Stomach smooth muscle (tissue), 2 donors: ENCODE data around the gene EXOSC7.
A peak's percentile ranks its signal among the peaks of the same experiment; 100 is the strongest.
"Not testable (repeated sequence)": the region's sequence is repeated elsewhere in the genome, so short reads cannot be mapped to it uniquely, and the experiment has no call there.

Source experiments
- H3K27ac ChIP-seq: one replicate; pipeline ENCODE4 v1.7.0; 2013; ENCODE audit warnings: mild to moderate bottlenecking, low read length, inconsistent platforms
- H3K27me3 ChIP-seq, 2 donors: one replicate each; pipeline ENCODE4 v1.7.0; 2013; ENCODE audit warnings: low read length in 2 of 2; ENCODE audit not compliant: insufficient read depth in 2 of 2, control insufficient read depth in 1 of 2
- H3K36me3 ChIP-seq, 2 donors: one replicate each; pipeline ENCODE4 v1.7.0; 2013; ENCODE audit warnings: low read length in 2 of 2; ENCODE audit not compliant: control insufficient read depth in 2 of 2, insufficient read depth in 2 of 2
- H3K4me1 ChIP-seq: one replicate; pipeline ENCODE4 v1.7.0; 2013; ENCODE audit warnings: low read length; ENCODE audit not compliant: control insufficient read depth, insufficient read depth
- H3K4me3 ChIP-seq, 2 donors: one replicate each; pipeline ENCODE4 v1.7.0; 2013; ENCODE audit warnings: low read length in 2 of 2
- H3K9ac ChIP-seq, 2 donors: one replicate each; pipeline ENCODE4 v1.7.0; 2013; ENCODE audit warnings: low read length in 2 of 2, mild to moderate bottlenecking in 1 of 2
- H3K9me3 ChIP-seq, 2 donors: one replicate each; pipeline ENCODE4 v1.7.0; 2013; ENCODE audit warnings: low read length in 2 of 2; ENCODE audit not compliant: control insufficient read depth in 2 of 2
- donor health status: healthy.
- donor health status: Pancreatic carcinoma.

Gene EXOSC7

DNA sequence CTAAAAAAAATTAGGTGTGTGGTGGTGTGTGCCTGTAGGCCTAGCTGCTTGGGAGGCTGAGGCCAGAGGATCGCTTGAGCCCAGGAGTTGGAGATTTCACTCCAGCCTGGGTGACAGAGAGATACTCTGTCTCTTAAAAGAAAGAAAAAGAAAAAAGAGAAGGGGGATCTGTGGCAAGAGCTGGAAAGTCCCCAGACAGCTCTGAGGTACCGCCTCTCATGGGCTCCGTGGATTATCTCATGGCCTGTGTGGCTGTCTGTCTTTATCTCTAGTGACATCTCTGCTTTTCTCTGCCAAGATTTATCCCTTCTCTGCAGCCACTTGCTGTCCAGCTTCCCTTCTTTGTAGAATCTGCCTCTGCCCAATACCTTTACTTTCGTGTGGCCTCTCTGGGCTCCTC, 5.7 kb downstream of the EXOSC7 start:
- Histone ChIP-seq H3K36me3 (peaks cover 0 to 2% of the 10 kb centered on the region in 2 donors), H3K27me3 (no peaks in the 10 kb centered on the region), H3K4me1 (peaks cover 20% of the 10 kb centered on the region), H3K27ac (no peak overlapping the region), H3K4me3 (no peak overlapping the region), H3K9ac (no peak overlapping the region), H3K9me3 (no peaks in the 10 kb centered on the region)

DNA sequence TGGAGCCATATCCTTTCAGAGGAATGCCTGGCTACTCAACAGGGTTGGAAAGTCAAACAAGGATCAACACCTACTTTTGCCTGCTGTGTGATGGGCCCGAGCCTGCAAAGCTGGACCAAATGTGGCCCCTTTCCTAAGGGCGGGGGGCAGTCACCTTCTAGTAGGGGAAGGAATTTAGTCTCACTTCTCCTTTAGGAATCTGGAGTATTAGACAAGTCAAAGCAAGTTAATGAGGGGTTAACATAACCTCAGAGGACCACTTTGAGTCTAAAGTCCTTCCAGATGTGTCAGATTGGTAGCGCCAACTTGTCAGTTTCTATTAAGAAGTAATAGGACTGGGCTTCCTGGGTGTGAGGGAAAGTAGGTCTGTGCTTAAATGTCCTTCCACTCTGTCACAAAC, 6.8 kb downstream of the EXOSC7 start:
- H3K27me3 ChIP-seq: no peaks in the 10 kb centered on the region
- peaks cover 10% of the 10 kb centered on the region for H3K4me1 ChIP-seq
- no peak overlapping the region for H3K27ac ChIP-seq
- H3K4me3 ChIP-seq: no peak overlapping the region
- H3K9me3 ChIP-seq: no peaks in the 10 kb centered on the region
- peaks cover 0 to 2% of the 10 kb centered on the region in 2 donors for H3K36me3 ChIP-seq
- no peak overlapping the region for H3K9ac ChIP-seq

DNA sequence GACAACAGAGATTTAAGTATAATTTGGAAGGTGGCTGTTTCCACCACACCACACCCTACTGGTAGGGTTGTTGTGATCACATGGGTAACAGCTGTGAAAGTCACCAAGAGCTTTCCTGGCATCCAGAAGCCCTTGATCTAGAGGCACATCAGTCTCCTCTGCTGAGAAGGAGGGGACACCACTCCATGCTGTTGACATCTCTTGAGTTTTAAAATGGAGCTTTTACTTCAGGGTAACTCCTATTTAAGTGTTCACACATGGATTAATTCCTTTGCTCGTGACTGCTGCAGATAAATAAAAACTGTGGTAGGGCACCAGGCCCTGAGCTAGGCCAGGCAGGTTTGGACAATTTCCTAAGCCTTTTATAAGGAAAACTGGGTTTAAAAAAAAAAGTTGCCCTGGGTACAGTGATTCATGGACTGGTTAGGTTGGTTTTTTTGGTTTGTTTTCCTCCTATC, 7.5 kb downstream of the EXOSC7 start:
- no peak overlapping the region for H3K9ac ChIP-seq

GRCh38 chr3:44984335-44984734, 8.3 kb downstream of the EXOSC7 start:
- Histone ChIP-seq H3K9me3 (no peaks in the 10 kb centered on the region), H3K36me3 (peaks cover 2% of the 10 kb centered on the region in 2 donors), H3K4me1 (no peaks in the 10 kb centered on the region), H3K27me3 (no peaks in the 10 kb centered on the region), H3K9ac (no peak overlapping the region), H3K4me3 (no peak overlapping the region), H3K27ac (no peak overlapping the region)

More for the DNA sequence above, 7.5 kb downstream of the EXOSC7 start:
- no peaks in the 10 kb centered on the region for H3K27me3 ChIP-seq
- H3K27ac ChIP-seq: no peak overlapping the region
- H3K9me3 ChIP-seq: no peaks in the 10 kb centered on the region
- peaks cover 3% of the 10 kb centered on the region for H3K4me1 ChIP-seq
- H3K36me3 ChIP-seq: peaks cover 0 to 2% of the 10 kb centered on the region in 2 donors
- H3K4me3 ChIP-seq: no peak overlapping the region

DNA sequence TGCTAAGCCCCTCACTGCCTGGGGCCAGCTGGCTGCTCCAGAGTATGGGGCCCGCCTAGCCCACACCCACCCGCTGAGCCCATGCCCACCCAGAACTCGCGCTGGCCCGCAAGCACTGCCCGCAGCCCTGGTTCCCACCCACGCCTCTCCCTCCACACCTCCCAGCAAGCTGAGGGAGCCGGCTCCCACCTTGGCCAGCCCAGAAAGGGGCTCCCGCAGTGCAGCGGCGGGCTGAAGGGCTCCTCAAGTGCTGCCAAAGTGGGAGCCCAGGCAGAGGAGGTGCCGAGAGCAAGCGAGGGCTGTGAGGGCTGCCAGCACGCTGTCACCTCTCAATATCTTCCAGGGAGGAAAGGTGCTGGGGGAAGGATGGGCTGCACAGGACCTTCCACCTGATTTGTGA, 10.3 kb downstream of the EXOSC7 start:
- not testable (repeated sequence) for H3K4me3 ChIP-seq, H3K9me3 ChIP-seq, H3K9ac ChIP-seq, H3K27me3 ChIP-seq, H3K27ac ChIP-seq, H3K4me1 ChIP-seq
- H3K36me3 ChIP-seq: peaks cover 13 to 15% of the 10 kb centered on the region in 2 donors

DNA sequence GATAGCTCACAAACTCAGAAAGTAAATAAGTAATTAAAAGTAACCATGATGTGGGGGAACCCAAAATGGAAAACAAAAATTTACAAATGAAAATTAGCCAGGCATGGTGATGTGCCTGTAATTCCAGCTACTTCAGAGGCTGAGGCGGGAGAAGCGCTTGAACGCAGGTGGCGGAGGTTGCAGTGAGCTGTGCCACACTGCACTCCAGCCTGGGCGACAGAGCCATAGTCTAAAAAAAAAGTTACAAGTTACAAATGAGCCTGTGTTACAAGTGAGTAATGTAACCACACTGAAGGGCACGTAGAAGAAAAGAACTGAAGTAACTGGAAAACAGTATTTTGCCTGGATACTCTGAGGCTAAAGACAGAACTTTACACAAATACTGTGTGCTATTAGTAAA, 11.3 kb downstream of the EXOSC7 start:
- Histone ChIP-seq H3K9me3 (no peaks in the 10 kb centered on the region), H3K27ac (no peak overlapping the region), H3K4me1 (no peaks in the 10 kb centered on the region), H3K4me3 (no peak overlapping the region), H3K9ac (no peak overlapping the region), H3K36me3 (peaks cover 13 to 21% of the 10 kb centered on the region in 2 donors), H3K27me3 (no peaks in the 10 kb centered on the region)

DNA sequence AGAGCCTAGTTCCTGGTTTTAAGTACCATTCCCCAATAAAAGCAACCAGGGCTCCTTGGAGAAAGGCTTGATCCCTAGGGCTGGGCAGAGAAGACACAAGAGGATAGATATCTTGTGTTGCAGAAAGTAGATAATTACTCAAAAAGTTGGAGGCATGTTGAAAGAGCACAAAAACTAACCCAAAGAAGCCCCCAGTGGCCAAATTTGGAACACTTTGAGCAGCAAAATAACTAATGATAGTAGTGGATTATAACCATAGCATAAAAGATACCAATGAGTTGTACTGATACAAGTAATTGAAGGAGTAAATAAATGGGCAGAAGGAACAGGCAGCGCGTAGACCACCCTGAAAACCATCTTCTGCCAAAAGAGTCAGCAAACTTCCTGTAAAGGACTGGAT, 12.0 kb downstream of the EXOSC7 start:
- Histone ChIP-seq H3K36me3 (peaks cover 13 to 22% of the 10 kb centered on the region in 2 donors), H3K9ac (no peak overlapping the region), H3K27ac (no peak overlapping the region), H3K4me1 (peaks cover under 1% of the 10 kb centered on the region), H3K9me3 (no peaks in the 10 kb centered on the region), H3K27me3 (no peaks in the 10 kb centered on the region), H3K4me3 (no peak overlapping the region)

GRCh38 chr3:44989141-44989540, 13.1 kb downstream of the EXOSC7 start:
- Histone ChIP-seq H3K27me3 (no peaks in the 10 kb centered on the region), H3K9me3 (no peaks in the 10 kb centered on the region), H3K36me3 (peaks cover 13 to 26% of the 10 kb centered on the region in 2 donors), H3K4me1 (peaks cover 6% of the 10 kb centered on the region), H3K27ac (no peak overlapping the region), H3K9ac (no peak overlapping the region), H3K4me3 (no peak overlapping the region)

- Histone ChIP-seq H3K4me3 (no peak overlapping the region), H3K4me1 (peaks cover 9% of the 10 kb centered on the region), H3K36me3 (peaks cover 13 to 26% of the 10 kb centered on the region in 2 donors), H3K9me3 (no peaks in the 10 kb centered on the region), H3K9ac (no peak overlapping the region), H3K27me3 (no peaks in the 10 kb centered on the region), H3K27ac (peak overlapping the region; percentile 6)
Observed at GRCh38 chr3:44989636-44990373, 13.8 kb downstream of the EXOSC7 start.

- H3K4me1 ChIP-seq: peaks cover 17% of the 10 kb centered on the region
- H3K27ac ChIP-seq: no peak overlapping the region
- peaks cover 11 to 26% of the 10 kb centered on the region in 2 donors for H3K36me3 ChIP-seq
- H3K9ac ChIP-seq: no peak overlapping the region
- H3K9me3 ChIP-seq: no peaks in the 10 kb centered on the region
- H3K4me3 ChIP-seq: no peak overlapping the region
- H3K27me3 ChIP-seq: no peaks in the 10 kb centered on the region
Observed at GRCh38 chr3:44991326-44991725, 15.3 kb downstream of the EXOSC7 start.
